ENCODE data around the gene SNRPA1. TPM values are rescaled to one million over a fixed set of nuclear protein-coding genes. Genes with fewer than 3 reads are reported as not detected.

The SNRPA1 gene
- total and polyA plus RNA-seq, 9 of the 15 experiments (the other 6 are each of a cell fraction or from before 2014, with no cell fraction given), result 62.7 to 245 (median 189) TPM

DNA sequence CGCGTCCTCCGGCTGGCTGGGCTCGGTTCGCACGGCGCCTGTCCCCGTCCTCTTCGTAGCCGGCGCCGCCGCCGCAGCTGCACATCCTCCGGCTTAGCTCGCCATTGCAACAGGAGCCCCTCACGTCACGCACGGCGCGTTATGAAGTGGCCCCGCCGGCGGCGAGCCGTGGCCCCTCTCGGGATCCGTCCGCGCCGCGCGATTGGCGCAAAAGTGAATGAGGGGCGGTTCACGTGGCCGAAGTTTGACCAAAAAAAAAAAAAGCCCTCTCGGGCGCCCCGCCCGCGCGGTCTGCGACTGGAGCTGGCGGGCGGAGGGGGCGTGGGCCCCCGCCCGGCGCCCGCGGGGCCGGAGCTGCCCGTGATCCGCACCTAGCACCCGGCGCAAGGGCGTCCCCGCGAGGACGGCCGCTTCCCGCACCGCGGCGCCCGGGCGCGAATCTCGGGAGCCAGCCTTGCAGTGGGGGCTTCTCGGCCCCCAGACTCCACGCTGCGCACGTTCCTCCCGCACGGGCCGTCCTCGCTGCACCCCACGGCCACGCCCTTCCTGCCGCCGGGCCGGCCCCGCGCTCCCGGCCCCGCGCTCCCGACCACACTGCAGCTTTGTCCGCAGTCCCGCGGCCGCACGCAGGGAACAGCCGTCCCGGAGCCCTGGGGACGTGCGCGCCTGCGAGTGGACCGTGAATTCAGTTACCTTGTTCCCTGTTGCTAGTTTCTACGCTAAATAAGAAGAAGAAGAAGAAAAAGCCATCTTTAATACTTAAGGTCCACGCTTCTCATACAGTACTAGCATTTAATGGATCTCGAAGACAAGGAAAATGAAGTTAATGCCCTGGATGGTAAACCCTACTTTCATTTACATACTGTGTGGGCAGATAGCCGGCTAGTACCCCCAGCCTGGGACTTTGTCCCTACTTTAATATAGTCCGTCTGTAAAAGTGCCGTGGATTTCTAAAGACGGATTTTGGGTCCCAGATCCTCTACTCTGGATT is 42.9 kb downstream of the SNRPA1 start, which contains the start of gene CHSY1 (continued):
- TF ChIP-seq AFF4 (CRISPR knock-in tag; IDR thresholded peaks at IDR 0.05) (0 out of 2 replicates have a peak, but pooled peaks have one; percentile 53), MYC (IDR thresholded peaks at IDR 0.05; ENCODE audit: low read depth, low read length) (peak; percentile 70), MYC (CRISPR knock-in tag; IDR thresholded peaks at IDR 0.05; ENCODE audit: borderline replicate concordance, low read depth) (no peak), GATAD2A (IDR thresholded peaks at IDR 0.05) (0 out of 2 replicates have a peak, but pooled peaks have one; percentile 62), DMBX1 (CRISPR knock-in tag; IDR thresholded peaks at IDR 0.05; ENCODE audit: borderline replicate concordance) (0 out of 2 replicates have a peak, but pooled peaks have one; percentile 8), SUPT5H (IDR thresholded peaks at IDR 0.05) (0 out of 2 replicates have a peak, but pooled peaks have one; percentile 36), PCBP1 (IDR thresholded peaks at IDR 0.05; ENCODE audit: low read depth, low read length, poor library complexity, severe bottlenecking) (peak; percentile 45), ATF7 (IDR thresholded peaks at IDR 0.05) (peak; percentile 72), HNRNPH1 (optimal IDR thresholded peaks at IDR 0.05; ENCODE audit: low read depth, low read length) (no peak), MTA3 (IDR thresholded peaks at IDR 0.05; ENCODE audit: borderline replicate concordance) (peak; percentile 98), NR3C1 (CRISPR knock-in tag; IDR thresholded peaks at IDR 0.05) (0 out of 2 replicates have a peak, but pooled peaks have one; percentile 27), PCBP2 (IDR thresholded peaks at IDR 0.05; ENCODE audit: low read depth, low read length, poor library complexity, severe bottlenecking) (no peak), GABPB1 (CRISPR knock-in tag; IDR thresholded peaks at IDR 0.05) (0 out of 2 replicates have a peak, but pooled peaks have one; percentile 1), NBN (IDR thresholded peaks at IDR 0.05; ENCODE audit: low read depth) (no peak), POLR2AphosphoS5 (IDR thresholded peaks at IDR 0.05; ENCODE audit: control insufficient read depth, insufficient read depth, low read depth, low read length) (peak; percentile 31; the same call in 1 of the 2 replicates)
- TF ChIP-seq, protein P1, sequence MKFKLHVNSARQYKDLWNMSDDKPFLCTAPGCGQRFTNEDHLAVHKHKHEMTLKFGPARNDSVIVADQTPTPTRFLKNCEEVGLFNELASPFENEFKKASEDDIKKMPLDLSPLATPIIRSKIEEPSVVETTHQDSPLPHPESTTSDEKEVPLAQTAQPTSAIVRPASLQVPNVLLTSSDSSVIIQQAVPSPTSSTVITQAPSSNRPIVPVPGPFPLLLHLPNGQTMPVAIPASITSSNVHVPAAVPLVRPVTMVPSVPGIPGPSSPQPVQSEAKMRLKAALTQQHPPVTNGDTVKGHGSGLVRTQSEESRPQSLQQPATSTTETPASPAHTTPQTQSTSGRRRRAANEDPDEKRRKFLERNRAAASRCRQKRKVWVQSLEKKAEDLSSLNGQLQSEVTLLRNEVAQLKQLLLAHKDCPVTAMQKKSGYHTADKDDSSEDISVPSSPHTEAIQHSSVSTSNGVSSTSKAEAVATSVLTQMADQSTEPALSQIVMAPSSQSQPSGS (CRISPR knock-in tag; IDR thresholded peaks at IDR 0.05), result no peak
- TF ChIP-seq, protein P2, sequence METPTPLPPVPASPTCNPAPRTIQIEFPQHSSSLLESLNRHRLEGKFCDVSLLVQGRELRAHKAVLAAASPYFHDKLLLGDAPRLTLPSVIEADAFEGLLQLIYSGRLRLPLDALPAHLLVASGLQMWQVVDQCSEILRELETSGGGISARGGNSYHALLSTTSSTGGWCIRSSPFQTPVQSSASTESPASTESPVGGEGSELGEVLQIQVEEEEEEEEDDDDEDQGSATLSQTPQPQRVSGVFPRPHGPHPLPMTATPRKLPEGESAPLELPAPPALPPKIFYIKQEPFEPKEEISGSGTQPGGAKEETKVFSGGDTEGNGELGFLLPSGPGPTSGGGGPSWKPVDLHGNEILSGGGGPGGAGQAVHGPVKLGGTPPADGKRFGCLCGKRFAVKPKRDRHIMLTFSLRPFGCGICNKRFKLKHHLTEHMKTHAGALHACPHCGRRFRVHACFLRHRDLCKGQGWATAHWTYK (CRISPR knock-in tag; IDR thresholded peaks at IDR 0.05), result peak; percentile 69; the same call in 1 of the 2 replicates
- TF ChIP-seq, protein P3, sequence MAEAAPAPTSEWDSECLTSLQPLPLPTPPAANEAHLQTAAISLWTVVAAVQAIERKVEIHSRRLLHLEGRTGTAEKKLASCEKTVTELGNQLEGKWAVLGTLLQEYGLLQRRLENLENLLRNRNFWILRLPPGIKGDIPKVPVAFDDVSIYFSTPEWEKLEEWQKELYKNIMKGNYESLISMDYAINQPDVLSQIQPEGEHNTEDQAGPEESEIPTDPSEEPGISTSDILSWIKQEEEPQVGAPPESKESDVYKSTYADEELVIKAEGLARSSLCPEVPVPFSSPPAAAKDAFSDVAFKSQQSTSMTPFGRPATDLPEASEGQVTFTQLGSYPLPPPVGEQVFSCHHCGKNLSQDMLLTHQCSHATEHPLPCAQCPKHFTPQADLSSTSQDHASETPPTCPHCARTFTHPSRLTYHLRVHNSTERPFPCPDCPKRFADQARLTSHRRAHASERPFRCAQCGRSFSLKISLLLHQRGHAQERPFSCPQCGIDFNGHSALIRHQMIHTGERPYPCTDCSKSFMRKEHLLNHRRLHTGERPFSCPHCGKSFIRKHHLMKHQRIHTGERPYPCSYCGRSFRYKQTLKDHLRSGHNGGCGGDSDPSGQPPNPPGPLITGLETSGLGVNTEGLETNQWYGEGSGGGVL (CRISPR knock-in tag; IDR thresholded peaks at IDR 0.05), result no peak

Data from K562 (cell line).